ENCODE results near the gene PCMTD2.

The PCMTD2 gene

DNA sequence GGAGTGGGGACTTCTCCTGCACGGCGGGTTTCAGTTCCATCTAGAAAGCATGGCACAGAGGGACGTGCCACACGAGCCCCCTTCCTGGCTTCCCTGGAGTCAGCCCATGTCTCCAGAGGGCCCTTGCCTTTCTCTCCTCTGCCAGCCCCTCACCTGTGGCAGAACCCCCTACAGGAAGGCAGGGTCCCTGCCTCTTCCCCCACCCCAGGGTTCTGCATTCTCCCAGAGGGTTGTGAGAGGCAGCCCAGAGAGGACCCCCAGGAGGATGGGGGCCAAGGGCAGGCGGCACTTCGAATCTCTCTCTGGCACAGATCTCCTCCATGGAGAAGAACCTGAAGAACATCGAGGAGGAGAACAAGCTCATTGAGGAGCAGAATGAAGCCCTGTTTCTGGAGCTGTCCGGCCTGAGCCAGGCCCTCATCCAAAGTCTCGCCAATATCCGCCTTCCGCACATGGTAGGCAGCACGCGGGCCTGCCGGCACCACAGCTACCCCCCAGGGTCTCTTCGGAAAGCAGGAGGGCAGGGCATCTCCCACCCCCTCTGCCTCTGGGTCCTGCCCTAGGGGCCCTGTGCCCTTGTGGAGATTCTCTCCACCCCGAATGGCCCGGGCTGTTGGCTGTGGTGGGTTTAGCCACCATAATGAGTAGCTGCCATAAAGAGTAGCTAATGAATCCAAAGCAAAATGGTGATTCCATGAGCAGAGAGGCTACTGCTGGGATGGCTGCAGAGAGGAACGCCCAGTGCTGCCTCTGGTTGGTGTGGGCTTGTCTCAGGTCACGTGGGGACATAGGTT lies 15.9 kb upstream of the PCMTD2 start:
- DNase-seq = no peak

DNA sequence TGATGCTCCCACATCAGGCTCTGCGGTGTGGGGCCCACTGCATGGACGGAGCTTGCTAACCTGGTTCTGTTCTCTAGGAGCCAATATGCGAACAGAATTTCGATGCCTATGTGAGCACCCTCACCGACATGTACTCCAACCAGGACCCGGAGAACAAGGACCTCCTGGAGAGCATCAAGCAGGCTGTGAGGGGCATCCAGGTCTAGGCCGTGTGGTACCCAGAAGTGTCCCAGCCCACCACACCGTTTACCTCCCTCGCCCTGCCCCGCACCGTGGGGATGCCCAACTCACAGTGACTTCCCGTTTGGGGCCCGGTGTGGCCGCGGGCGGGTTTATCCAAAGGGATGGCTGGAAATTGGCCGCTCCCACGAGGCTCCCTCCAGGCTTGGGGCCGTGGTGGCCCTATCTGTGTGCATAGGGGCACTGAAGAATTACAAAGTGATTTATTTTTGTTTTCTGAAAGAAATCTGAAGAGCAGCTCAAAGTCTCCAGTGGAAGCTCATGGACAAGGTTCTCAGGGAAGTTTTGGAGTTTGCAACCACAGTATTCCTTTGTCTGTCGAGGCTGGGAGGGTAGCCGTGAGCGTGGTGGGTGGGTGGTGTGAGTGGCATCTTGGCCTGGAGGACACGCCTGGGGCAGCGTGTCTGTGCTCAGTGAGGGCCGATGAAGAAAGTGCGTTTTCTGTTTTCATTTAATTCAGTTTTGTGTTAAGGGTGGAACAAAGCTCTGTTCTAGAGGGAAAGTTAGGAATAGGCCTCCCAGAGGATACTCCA lies 15.1 kb upstream of the PCMTD2 start:
- no peak for DNase-seq

- no peak for DNase-seq
Observed at GRCh38 chr20:64241061-64241460, 14.5 kb upstream of the PCMTD2 start.

DNA sequence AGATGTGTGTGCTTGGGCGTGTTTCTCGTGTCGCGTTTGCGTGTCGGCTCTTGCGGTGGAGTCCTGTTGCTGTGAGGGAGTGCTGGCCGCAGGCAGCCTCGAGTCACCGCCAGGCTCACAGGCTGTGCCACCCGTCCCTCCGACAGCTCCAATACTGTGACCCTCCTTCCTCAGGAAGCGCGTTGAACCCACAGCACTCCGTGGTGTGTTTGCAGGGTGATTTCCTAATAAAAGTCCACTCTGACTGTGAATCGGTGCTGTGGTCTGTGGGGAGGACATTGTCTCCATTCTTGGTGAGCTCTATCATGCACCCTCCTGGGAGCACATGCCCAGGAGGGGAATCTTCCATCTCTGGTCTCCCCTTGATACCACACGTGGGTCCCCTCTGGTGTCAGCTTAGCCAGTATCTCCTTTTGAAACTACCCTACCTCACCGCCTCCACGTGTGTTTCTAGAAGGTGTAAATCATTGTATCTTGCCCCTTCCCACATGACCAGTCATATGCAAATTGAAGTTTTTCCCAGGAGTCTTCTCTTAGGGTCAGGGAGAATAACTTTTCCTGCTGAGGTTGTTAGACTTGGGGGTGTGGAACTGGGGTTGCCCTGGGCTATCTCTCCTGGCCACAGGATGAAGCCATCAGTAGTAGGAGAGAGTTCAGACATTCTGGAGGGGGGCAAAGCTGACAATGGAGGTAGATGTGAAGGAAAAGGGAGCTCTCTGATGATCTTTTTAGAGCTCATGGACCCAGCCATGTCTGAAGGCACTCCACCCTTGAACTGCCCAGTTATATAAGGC lies 13.3 kb upstream of the PCMTD2 start:
- no peak for DNase-seq

DNA sequence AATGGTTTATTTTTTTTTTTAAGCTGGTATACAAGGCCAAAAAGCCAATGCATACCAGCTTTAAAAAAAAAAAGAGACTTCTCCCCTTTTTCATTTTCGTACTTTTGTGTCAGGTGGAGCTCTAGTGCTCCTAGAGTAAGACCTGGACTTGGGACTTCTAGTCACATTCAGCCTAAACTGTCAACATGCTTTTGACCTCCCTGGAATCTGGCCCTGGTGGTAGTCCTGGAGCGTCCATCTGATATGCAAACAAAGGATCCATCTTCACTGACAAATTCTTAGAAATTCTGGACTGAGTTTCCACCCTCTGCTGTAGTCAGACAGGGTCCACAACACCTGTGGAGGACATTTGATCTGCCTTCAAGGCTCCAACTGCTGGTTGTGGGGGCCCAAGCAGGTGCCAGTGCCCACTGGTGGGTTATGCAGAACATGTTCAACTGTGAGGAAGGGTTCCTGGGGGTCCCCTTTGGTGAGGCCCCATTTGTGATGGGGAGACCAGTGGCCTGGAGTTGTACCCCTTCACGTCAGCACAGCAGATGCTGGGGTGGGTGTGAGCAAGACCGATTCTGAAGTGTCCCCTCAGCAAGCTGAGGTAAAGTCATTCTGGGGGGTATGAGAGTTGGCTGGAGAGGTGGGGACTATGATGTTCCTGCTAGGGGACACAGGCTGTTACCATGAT lies 12.6 kb upstream of the PCMTD2 start:
- no peak for DNase-seq

GRCh38 chr20:64244281-64244805 lies 11.2 kb upstream of the PCMTD2 start:
- DNase-seq = no peak

- no peak for DNase-seq
Observed at GRCh38 chr20:64244870-64245603, 10.5 kb upstream of the PCMTD2 start.

DNA sequence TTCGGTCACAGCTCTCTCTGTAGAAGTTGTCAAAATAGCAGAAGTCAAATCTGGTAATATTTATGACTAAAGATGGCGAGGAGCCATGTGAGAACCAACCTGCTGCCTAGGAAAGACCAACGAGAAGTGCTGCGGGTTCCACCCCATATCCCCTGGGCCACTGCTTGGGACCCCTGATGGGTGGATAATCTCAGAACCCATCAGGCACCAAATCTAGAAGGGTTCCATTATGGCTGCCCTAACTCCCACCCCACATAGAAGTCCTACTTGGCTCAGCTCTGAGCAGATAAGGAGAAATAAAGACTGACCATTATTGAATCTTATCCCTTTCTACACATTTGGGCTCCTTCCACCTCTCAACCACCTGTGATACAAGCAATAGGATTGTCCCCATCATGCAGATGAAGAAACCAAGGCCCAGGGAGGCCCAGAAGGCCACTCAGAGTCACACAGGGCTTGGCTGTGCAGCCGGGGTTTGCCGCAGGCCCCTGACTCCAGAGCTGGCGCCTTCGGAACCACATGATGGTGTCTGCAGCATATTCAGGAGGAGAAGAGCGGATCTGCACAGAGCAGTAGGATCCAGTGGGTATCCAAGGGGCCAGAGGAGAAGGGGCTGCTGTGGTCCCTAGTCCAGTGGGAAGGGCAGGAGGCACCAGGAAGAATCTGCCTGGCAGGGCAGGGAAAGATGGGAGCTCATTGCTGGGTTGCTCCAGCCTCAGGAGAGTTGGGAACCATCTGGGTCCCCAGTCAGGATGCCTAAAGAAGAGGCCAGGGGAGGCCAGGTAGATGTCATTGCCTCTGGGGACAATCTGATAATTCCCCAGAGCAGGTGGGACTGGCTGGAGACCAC lies 9.6 kb upstream of the PCMTD2 start:
- DNase-seq = no peak

- DNase-seq = no peak
Observed at GRCh38 chr20:64246616-64247306, 8.8 kb upstream of the PCMTD2 start.

GRCh38 chr20:64247307-64247618 lies 8.3 kb upstream of the PCMTD2 start:
- no peak for DNase-seq

DNA sequence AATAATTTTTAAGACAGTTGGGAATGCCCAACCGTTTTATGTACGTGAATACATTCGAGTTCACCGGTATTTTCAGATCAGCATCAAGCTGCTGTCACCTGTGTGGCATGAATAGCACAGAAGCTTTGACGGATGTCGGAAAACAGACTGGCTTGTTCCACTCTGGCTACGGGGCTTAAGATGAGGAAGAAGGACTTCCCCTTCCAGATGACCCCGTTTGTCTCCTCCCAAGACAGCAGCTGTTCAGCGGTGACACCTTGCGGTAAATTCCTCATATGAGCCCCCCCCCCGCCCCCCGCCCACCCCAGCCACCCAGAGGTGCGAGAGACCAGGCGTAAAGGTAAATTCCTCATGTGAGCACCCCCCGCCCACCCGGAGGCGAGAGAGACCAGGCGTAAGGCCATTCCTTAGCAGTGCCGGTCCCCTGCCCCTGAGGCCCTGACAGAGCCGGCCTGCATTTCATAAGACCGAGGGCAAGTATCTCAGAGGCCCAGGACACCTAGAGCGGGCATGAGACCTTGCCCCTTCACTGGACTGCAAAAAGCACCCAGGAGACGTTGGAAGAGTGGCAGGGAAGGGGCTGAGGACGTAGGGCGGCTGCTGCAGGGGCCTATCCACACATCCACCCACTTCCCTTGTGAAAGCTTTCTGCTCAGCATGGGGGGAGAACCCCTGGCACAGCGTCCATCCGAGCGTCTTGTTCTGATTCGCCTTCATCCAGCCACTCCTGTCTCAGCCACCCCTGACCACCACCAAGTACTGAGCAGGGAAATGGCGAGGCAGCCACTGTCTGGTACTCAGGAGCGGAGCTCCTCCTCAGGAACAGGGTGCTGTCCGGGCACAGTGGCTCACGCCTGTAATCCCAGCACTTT lies 7.3 kb upstream of the PCMTD2 start:
- no peak for DNase-seq

GRCh38 chr20:64250027-64250426 lies 5.5 kb upstream of the PCMTD2 start:
- no peak for DNase-seq

GRCh38 chr20:64253000-64253383 lies 2.6 kb upstream of the PCMTD2 start:
- DNase-seq = no peak

DNA sequence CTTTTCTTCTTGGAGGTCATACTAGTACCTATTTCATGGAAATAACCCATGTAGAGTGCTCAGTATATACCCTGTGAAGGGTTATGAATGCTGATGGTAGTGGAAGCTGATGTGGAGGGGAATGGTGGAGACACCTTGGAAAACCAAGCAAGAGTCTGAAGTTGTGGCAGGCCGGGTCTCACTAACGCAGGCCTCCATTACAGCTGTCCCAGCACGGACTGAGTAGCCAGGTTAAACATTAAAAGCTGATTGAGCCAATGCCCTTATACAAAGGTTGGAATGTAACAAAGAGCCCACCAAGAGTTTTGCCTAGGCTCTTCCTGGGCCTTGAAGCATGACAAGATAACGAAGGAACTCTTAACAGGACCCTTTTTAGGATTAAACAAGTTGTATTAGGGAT lies 2.1 kb upstream of the PCMTD2 start:
- no peak for DNase-seq

GRCh38 chr20:64254156-64254555 lies 1.4 kb upstream of the PCMTD2 start:
- no peak for DNase-seq

GRCh38 chr20:64254571-64255360 lies 782 bp upstream of the PCMTD2 start:
- DNase-seq = no peak

- no peak for DNase-seq
Observed at GRCh38 chr20:64256282-64256935, 861 bp downstream of the PCMTD2 start.

DNA sequence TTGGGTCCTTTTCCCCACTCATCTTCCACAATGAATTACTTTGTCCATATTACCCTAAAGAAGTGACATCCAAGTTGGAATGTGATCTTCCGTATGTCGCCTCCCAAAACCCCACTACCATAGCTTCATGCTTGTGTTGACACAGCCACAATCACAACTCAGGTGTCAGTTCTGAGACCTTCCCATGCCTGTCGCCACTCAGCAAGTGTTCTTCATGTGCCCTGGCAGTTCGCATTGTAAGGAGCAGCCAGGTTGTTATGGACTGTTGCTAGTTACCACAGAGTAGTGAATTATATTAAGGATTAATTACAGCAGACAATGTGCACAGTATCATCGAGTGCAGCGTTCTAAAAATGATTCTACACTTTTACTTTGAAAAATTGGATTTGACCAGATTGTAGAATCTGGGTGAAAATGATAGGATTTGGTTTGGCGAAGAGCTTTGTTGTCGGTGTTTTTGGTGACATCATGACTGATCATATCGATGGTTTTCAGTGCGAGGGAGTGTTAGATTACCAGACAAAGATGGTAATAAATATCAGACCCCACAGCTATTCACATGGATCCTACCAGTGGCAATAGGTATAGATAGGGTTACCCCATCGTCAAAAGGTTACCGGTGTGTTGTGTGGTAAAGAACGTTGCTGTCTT lies 1.7 kb downstream of the PCMTD2 start:
- no peak for DNase-seq
